Skeletal muscle tissue (tissue), 4 donors: ENCODE data around the gene KDM4B. TPM values are rescaled to one million over a fixed set of nuclear protein-coding genes. Genes with fewer than 3 reads are reported as not detected.

Experiments used
- H3K27ac ChIP-seq: one replicate; pipeline ENCODE4 v1.7.0; 2013; ENCODE audit warnings: mild to moderate bottlenecking, low read depth, low read length, inconsistent platforms
- H3K27me3 ChIP-seq, 3 donors: one replicate each; pipeline ENCODE4 v1.7.0; 2013; ENCODE audit warnings: low read length in 3 of 3; ENCODE audit not compliant: control insufficient read depth in 3 of 3, insufficient read depth in 3 of 3
- H3K36me3 ChIP-seq, 3 donors: one replicate each; pipeline ENCODE4 v1.7.0; 2013; ENCODE audit warnings: low read length in 3 of 3; ENCODE audit not compliant: control insufficient read depth in 3 of 3, insufficient read depth in 3 of 3
- H3K4me1 ChIP-seq, 3 donors: one replicate each; pipeline ENCODE4 v1.7.0; 2013; ENCODE audit warnings: low read length in 3 of 3, mild to moderate bottlenecking in 3 of 3; ENCODE audit not compliant: control insufficient read depth in 3 of 3, insufficient read depth in 3 of 3
- H3K4me3 ChIP-seq, 3 donors: one replicate each; pipeline ENCODE4 v1.7.0; 2013; ENCODE audit warnings: low read length in 3 of 3
- H3K9ac ChIP-seq, 3 donors: one replicate each; pipeline ENCODE4 v1.7.0; 2013; ENCODE audit warnings: low read length in 3 of 3, mild to moderate bottlenecking in 3 of 3, moderate library complexity in 2 of 3, low read depth in 1 of 3
- H3K9me3 ChIP-seq, 3 donors: one replicate each; pipeline ENCODE4 v1.7.0; 2013; ENCODE audit warnings: low read length in 3 of 3; ENCODE audit not compliant: control insufficient read depth in 3 of 3
- total RNA-seq: library from RNA; depleted of rRNA; stranded (reverse); fragments of >200 nt; gene quantifications from one replicate; pipeline ENCODE4 v1.2.3, GENCODE V29; 2014
- donor health status: Osteomylitis.

The KDM4B gene
- total RNA-seq, 1 donor from 2014 or later: 11.5 TPM

DNA sequence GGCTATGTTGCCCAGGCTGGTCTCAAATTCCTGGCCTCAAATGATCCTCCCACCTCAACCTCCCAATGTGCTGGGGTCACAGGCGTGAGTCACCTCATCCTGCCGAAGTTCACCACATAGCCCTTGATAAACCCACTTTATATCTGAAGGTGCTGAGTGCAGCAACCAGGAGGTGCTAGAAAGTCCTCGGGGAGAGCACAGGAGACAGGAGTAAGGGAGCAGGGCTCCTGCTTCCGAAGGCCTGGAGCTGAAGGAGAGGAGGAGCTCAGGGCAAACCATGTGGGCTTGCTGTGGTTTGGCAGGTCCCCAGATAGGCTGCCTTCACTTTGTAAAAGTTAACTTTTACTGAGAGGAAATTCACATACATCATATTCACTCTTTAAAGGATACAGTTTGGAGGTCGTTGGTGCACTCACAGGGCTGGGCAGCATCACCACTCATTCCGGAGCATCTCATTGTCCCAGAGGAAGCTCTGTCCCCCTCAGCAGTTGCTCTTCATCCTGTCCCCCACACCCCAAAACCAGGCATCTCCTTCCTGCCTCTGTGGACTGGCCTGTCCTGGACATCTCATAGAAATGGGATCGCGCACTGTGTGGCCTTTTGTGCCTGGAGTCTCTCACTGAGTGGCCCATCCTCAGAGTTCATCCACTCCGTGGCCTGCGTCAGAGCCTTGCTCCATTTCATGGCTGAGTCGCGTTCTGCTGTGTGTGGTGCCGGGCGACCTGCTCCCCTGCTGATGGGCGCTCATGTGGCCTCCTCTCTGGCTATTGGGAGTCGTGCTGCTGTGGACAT, 49.5 kb downstream of the KDM4B start:
- Histone ChIP-seq H3K4me1 (peaks cover 16 to 21% (median 17%) of the 10 kb centered on the region in 3 donors), H3K27me3 (no peaks in the 10 kb centered on the region), H3K27ac (no peak overlapping the region), H3K9me3 (no peaks in the 10 kb centered on the region), H3K4me3 (no peak overlapping the region), H3K36me3 (peaks cover 18 to 20% (median 19%) of the 10 kb centered on the region in 3 donors), H3K9ac (no peak overlapping the region)

DNA sequence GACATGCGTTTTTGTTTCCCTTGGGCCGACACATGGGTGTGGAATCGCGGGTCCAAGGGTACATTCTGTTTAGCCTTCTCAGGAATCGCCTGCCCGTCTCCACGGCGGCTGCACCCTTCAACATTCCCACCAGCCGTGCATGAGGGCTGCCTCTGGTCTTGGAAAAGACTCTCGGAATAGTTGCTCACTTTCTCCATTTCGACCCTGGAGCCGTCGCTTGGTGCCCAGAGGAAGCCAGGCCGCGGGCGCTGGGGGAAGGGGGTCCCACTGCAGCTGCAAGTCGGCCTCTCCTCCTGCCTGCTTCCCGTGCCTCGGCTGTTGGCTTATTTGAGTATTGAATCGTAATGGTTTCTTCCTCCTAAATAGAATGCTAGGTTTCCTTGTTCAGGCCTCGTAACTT, 51.5 kb downstream of the KDM4B start:
- H3K27ac ChIP-seq: no peak overlapping the region
- peaks cover 31 to 38% (median 37%) of the 10 kb centered on the region in 3 donors for H3K4me1 ChIP-seq
- no peaks in the 10 kb centered on the region for H3K27me3 ChIP-seq
- peaks cover 18 to 20% (median 19%) of the 10 kb centered on the region in 3 donors for H3K36me3 ChIP-seq
- no peak overlapping the region for H3K9ac ChIP-seq
- no peak overlapping the region for H3K4me3 ChIP-seq
- H3K9me3 ChIP-seq: no peaks in the 10 kb centered on the region

DNA sequence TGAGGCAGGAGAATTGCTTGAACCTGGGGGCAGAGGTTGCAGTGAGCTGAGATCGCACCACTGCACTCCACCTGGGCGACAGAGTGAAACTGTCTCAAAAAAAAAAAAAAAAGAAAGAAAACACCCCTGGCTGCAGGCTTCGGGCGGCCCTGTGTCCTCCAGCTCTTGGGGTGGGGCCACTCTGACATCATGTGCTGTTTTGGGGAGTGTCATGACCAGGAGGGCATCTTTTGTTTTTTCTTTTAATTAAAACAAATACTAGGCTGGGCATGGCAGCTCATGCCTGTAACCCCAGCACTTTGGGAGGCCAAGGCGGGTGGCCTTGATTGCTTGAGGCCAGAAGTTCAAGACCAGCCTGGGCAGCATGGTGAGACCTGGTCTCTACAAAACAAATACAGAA, 52.1 kb downstream of the KDM4B start:
- Histone ChIP-seq H3K27ac (no peak overlapping the region), H3K4me3 (no peak overlapping the region), H3K9ac (no peak overlapping the region), H3K9me3 (no peaks in the 10 kb centered on the region), H3K4me1 (peaks cover 31 to 39% (median 38%) of the 10 kb centered on the region in 3 donors), H3K36me3 (peaks cover 18 to 20% (median 19%) of the 10 kb centered on the region in 3 donors), H3K27me3 (no peaks in the 10 kb centered on the region)

DNA sequence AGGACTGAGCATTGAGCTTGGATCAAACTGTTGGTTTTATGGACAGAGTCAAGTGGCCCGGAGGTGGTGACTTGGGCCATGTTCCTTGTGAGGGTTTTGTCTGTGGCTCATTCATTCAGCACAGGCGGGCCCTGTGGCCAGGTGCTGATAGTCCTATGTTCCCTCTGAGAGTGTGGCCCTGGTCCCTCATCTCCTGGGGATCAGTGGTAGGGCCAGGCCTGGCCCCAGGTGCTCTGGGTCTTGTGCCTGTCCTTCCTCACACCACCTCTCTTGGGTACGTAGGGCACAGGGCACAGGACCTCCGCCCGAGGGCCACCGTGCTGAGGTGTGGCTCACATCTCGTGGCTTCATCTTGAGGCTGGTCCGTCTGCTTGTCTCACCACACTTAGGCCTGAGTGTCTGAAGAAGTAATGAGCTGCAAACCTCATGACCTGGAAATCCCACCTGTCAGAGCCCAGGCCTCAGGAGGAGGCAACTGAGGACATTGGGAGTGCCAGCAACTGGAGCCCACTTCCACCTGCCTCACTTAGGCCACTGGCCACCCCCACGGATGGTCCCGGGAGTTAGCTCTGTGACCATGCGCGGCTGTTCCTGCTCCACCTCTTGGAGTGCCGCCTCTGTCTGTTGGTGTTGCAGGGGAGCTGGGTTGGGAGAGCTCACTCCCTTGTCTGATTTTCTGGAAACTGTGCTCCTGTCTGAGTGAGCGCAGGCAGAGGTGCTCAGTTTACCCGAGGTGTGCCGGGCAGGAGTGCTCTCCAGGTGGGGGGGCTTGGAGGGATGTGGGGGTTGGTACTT, 53.4 kb downstream of the KDM4B start:
- peaks cover 7 to 13% (median 12%) of the 10 kb centered on the region in 3 donors for H3K36me3 ChIP-seq
- peaks cover 31 to 47% (median 46%) of the 10 kb centered on the region in 3 donors for H3K4me1 ChIP-seq
- no peak overlapping the region for H3K4me3 ChIP-seq
- H3K27ac ChIP-seq: no peak overlapping the region
- H3K9ac ChIP-seq: peak overlapping the region in 1 of 3 donors; percentile 25
- no peaks in the 10 kb centered on the region for H3K27me3 ChIP-seq
- no peaks in the 10 kb centered on the region for H3K9me3 ChIP-seq

DNA sequence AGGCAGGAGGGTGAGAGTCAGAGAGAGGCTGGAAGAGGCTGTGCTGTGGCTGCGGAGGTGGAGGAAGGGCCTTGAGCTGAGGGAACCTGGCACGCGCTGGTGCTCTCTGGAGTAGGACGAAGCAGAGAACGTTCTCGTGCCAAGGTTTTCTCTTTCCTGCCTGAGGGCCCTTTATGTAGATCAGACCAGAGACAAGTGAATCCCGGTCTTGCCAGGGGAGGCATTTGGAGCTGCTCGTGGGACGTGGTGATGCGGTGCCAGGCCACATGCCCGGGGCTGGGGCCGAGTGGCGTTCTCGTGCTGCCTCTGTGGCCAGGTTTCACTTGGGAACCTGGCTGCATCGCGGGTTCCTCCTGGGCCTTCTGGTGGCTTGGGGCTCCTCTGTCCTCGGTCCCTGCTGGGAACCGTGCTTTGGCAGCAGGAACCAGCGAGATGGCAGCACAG, 54.2 kb downstream of the KDM4B start:
- Histone ChIP-seq H3K27me3 (no peaks in the 10 kb centered on the region), H3K9me3 (no peaks in the 10 kb centered on the region), H3K9ac (peak overlapping the region in 2 of 3 donors; percentile 43 to 51), H3K4me3 (peak overlapping the region in 1 of 3 donors; percentile 52), H3K27ac (peak overlapping the region; percentile 12), H3K36me3 (peaks cover 5 to 13% (median 9%) of the 10 kb centered on the region in 3 donors), H3K4me1 (peaks cover 31 to 48% (median 46%) of the 10 kb centered on the region in 3 donors)

DNA sequence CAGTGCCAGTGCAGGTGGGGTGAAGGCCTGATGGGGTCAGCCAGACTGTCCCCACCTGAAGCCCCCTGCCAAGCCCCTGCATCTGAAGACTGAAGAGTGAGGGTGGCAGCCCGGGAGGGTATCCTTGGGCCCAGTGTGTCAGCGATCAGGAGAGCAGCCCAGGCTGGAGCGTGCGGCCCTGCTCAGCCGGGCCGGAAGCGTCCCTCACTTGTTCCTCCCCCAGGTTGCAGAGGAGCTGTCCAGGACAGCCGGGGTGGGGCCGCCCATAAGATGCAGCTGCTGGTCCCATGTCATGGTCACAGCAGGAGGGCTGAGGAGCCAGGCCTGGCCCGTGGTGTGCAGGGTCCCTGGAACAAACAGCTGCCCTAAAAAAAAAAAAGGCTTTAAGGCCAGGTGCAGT, 55.4 kb downstream of the KDM4B start:
- H3K27me3 ChIP-seq: no peaks in the 10 kb centered on the region
- H3K36me3 ChIP-seq: peaks cover 0 to 5% (median 4%) of the 10 kb centered on the region in 3 donors
- peaks cover 38 to 53% (median 52%) of the 10 kb centered on the region in 3 donors for H3K4me1 ChIP-seq
- peak overlapping the region in 2 of 3 donors; percentile 32 to 40 for H3K9ac ChIP-seq
- H3K4me3 ChIP-seq: no peak overlapping the region
- H3K9me3 ChIP-seq: peaks cover 0 to 4% (median 0%) of the 10 kb centered on the region in 3 donors
- peak overlapping the region; percentile 47 for H3K27ac ChIP-seq

DNA sequence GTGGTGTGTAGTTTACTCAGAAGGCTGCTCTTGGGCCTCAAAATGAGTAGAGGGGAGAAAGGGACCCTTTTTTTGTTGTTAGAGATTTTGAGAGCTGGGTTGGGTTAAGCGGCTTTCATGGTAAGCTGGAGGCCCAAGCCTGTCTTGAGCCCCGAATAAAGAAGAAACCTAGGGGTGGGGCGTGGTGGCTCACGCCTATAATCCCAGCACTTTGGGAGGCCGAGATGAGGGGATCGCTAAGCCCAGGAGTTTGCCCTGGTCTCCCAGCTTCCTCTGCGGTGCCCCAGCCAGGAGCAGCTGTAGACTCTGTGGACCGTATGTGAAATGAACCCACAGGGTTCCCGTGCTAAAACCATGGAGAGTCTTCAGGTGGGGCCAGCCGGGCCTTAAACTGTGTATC, 56.1 kb downstream of the KDM4B start:
- Histone ChIP-seq H3K27ac (peak overlapping the region; percentile 47), H3K4me1 (peaks cover 39 to 60% (median 53%) of the 10 kb centered on the region in 3 donors)

DNA sequence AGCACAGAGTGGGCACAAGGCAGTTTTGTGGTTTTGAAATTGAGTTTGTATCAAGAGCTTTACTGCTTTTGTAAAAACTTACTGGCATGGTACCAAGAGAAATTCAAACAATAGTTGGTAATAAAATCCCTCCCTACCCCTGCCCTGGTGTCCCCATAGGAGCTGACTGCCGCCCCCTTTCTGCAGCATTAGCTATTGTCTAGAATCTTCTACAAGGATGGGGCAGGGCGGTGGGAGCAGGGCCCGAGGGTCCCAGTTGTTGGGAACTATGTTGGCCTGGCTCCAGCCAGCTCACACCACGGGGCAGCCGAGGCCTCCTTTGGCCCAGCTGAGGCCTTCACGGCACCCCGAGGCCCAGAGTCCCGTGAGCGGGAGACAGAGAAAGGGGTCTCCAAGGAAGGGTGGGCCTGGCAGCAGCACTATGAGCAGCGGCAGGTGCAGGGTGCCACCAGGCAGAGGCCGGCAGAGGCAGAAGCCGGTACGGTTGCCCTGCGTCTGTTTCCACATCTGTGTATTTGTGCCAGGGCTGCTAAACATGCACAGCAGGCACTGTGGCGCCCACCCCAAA, 57.9 kb downstream of the KDM4B start:
- Histone ChIP-seq H3K9ac (no peak overlapping the region), H3K36me3 (peaks cover 0 to 3% (median 0%) of the 10 kb centered on the region in 3 donors), H3K27me3 (no peaks in the 10 kb centered on the region), H3K27ac (no peak overlapping the region), H3K4me1 (peaks cover 54 to 77% (median 70%) of the 10 kb centered on the region in 3 donors), H3K4me3 (no peak overlapping the region), H3K9me3 (peaks cover 0 to 4% (median 0%) of the 10 kb centered on the region in 3 donors)

More for the DNA sequence above, 56.1 kb downstream of the KDM4B start:
- H3K27me3 ChIP-seq: no peaks in the 10 kb centered on the region
- peaks cover 0 to 4% (median 0%) of the 10 kb centered on the region in 3 donors for H3K9me3 ChIP-seq
- no peak overlapping the region for H3K4me3 ChIP-seq
- H3K36me3 ChIP-seq: peaks cover 0 to 5% (median 4%) of the 10 kb centered on the region in 3 donors
- H3K9ac ChIP-seq: no peak overlapping the region

DNA sequence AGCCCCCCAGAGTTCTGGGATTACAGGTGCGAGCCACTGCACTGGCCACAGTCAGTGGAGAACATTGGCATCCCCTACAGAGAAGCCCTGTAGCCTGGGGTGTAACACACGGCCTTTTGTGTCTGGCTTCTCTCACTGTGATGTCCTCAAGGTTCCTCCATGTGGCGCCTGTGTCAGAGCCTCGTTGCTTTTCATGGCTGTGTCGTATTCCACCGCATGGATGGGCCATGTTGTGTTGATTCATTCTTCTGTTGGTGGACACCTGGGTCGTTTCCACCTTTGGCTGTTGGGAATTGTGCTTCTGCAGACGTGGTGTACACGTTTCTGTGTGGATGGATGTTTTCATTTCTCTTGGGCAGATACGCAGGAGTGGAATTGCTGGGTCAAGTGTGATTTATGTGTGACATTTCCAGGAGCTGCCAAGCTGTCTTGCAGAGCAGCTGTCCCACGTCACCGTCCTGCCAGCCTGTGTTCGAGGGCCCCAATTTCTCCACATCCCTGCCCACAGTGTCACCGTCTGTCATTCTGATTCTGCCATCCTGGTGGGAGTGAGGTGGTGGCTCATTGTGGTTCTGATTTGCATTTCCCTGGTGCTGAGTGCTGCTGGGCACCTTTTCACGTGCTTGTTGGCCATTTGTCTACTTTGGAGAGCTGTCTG, 59.4 kb downstream of the KDM4B start:
- Histone ChIP-seq H3K36me3 (peaks cover 5 to 9% (median 6%) of the 10 kb centered on the region in 3 donors), H3K4me3 (peak overlapping the region in 1 of 3 donors; percentile 13), H3K27ac (no peak overlapping the region), H3K27me3 (no peaks in the 10 kb centered on the region), H3K9ac (peak overlapping the region in 1 of 3 donors; percentile 8), H3K4me1 (peaks cover 41 to 65% (median 58%) of the 10 kb centered on the region in 3 donors), H3K9me3 (peaks cover 0 to 4% (median 0%) of the 10 kb centered on the region in 3 donors)
